Mesendoderm (in vitro differentiated cells): ENCODE data around the gene USF2.
A peak's percentile ranks its signal among the peaks of the same experiment; 100 is the strongest.

Source experiments
- DNase-seq: peaks from one replicate; pipeline ENCODE4 v3.0.0; 2013
- H2AK5ac ChIP-seq: 2 replicates; pipeline ENCODE4 v1.6.1; 2013; ENCODE audit warnings: low read length, inconsistent platforms
- H2BK120ac ChIP-seq: 2 replicates; pipeline ENCODE4 v1.6.1; 2013; ENCODE audit warnings: low read depth, mild to moderate bottlenecking, low read length, moderate library complexity, mixed read lengths
- H2BK15ac ChIP-seq: replicated peaks from 2 replicates; pipeline ENCODE4 v1.6.1; 2013; ENCODE audit warnings: low read depth, mild to moderate bottlenecking, moderate library complexity
- H2BK5ac ChIP-seq: 2 replicates; pipeline ENCODE4 v1.6.1; 2013; ENCODE audit warnings: low read length, inconsistent platforms
- H3K18ac ChIP-seq: 2 replicates; pipeline ENCODE4 v1.6.1; 2013; ENCODE audit warnings: mild to moderate bottlenecking, low read length, mixed read lengths
- H3K23ac ChIP-seq: one replicate; pipeline ENCODE4 v1.6.1; 2013; ENCODE audit warnings: low read length
- H3K27ac ChIP-seq: 2 replicates; pipeline ENCODE4 v1.5.1; 2013; ENCODE audit warnings: low read depth, mild to moderate bottlenecking, inconsistent platforms, low read length, moderate library complexity
- H3K27me3 ChIP-seq: 2 replicates; pipeline ENCODE4 v1.6.1; 2013; ENCODE audit warnings: low read length, control low read depth, mild to moderate bottlenecking, inconsistent platforms; ENCODE audit not compliant: insufficient read depth, poor library complexity
- H3K36me3 ChIP-seq: 2 replicates; pipeline ENCODE4 v1.6.1; 2013; ENCODE audit warnings: low read length, inconsistent platforms; ENCODE audit not compliant: control insufficient read depth, insufficient read depth
- H3K4ac ChIP-seq: one replicate; pipeline ENCODE4 v1.6.1; 2013; ENCODE audit warnings: low read depth, mild to moderate bottlenecking, low read length, moderate library complexity
- H3K4me1 ChIP-seq: 2 replicates; pipeline ENCODE4 v1.6.1; 2013; ENCODE audit warnings: low read depth, low read length, inconsistent platforms; ENCODE audit not compliant: control insufficient read depth
- H3K4me2 ChIP-seq: 2 replicates; pipeline ENCODE4 v1.6.1; 2013; ENCODE audit warnings: low read length
- H3K4me3 ChIP-seq: 2 replicates; pipeline ENCODE4 v1.5.1; 2013; ENCODE audit warnings: mild to moderate bottlenecking, low read length
- H3K56ac ChIP-seq: one replicate; pipeline ENCODE4 v1.6.1; 2013; ENCODE audit warnings: low read length
- H3K79me1 ChIP-seq: 2 replicates; pipeline ENCODE4 v1.6.1; 2013; ENCODE audit warnings: low read length, inconsistent platforms
- H3K79me2 ChIP-seq: 2 replicates; pipeline ENCODE4 v1.6.1; 2013; ENCODE audit warnings: mild to moderate bottlenecking, low read length; ENCODE audit not compliant: control insufficient read depth, insufficient read depth
- H3K9ac ChIP-seq: 2 replicates; pipeline ENCODE4 v1.6.1; 2013; ENCODE audit warnings: low read length, inconsistent platforms
- H4K5ac ChIP-seq: one replicate; pipeline ENCODE4 v1.6.1; 2013; ENCODE audit warnings: low read length
- H4K8ac ChIP-seq: one replicate; pipeline ENCODE4 v1.6.1; 2013; ENCODE audit warnings: low read depth, mild to moderate bottlenecking, control low read depth, low read length, moderate library complexity
- WGBS: extraction: QIAGEN DNeasy Blood & Tissue Kit; methylation state at CpG from one replicate; pipeline ENCODE4 v1.1.7; 2013; ENCODE audit warnings: low lambda C conversion rate, missing lambda C conversion rate; ENCODE audit not compliant: insufficient coverage; ENCODE audit errors: extremely low coverage; 5-methylcytosine and 5-hydroxymethylcytosine counted together

USF2 gene

DNA sequence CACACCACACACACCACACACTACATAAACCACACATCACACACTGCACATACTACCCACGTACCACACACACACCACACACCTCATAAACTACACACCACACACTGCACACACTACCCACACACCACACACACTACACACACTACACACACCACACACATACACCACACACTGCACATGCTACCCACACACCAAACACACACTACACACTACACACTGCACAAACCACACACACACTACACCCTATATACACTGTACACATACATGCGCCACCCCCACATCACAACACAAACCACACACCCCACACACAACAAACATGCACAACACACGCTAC is 28.7 kb downstream of the USF2 start:
- no peak for DNase-seq
- Histone ChIP-seq H3K27ac (no peak overlapping the region), H4K8ac (no peak overlapping the region), H3K27me3 (no peaks in the 10 kb centered on the region), H3K18ac (no peak overlapping the region), H2BK5ac (no peak overlapping the region), H3K56ac (no peak overlapping the region), H3K79me1 (no peaks in the 10 kb centered on the region), H2BK15ac (no peak overlapping the region), H3K79me2 (no peaks in the 10 kb centered on the region), H3K4me3 (no peak overlapping the region), H3K4ac (no peak overlapping the region), H2AK5ac (peak overlapping the region; percentile 25), H3K23ac (no peak overlapping the region), H3K4me2 (no peak overlapping the region), H2BK120ac (no peak overlapping the region), H3K4me1 (no peaks in the 10 kb centered on the region), H4K5ac (no peak overlapping the region), H3K36me3 (no peaks in the 10 kb centered on the region), H3K9ac (no peak overlapping the region)
- WGBS: 100% methylated on average over 2 of the region's 3 CpGs

DNA sequence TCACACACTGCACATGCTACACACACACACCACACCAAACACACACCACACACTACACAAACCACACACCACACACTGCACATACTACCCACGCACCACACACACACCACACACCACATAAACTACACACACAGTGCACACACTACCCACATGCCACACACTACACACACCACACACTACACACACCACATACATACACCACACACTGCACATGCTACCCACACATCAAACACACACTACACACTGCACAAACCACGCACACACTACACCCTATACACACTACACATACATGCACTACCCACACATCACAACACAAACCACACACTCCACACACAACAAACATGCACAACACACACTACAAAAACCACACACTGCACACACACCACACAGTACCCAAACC is 29.2 kb downstream of the USF2 start:
- Histone ChIP-seq H2BK120ac (no peak overlapping the region), H3K4me2 (no peak overlapping the region), H3K27ac (no peak overlapping the region), H3K4me3 (no peak overlapping the region), H2AK5ac (no peak overlapping the region), H3K18ac (no peak overlapping the region), H2BK5ac (no peak overlapping the region), H3K9ac (no peak overlapping the region), H3K23ac (no peak overlapping the region), H2BK15ac (no peak overlapping the region), H3K79me1 (no peaks in the 10 kb centered on the region), H3K4me1 (no peaks in the 10 kb centered on the region), H3K79me2 (no peaks in the 10 kb centered on the region), H4K8ac (no peak overlapping the region), H3K4ac (no peak overlapping the region), H4K5ac (no peak overlapping the region), H3K36me3 (no peaks in the 10 kb centered on the region), H3K27me3 (no peaks in the 10 kb centered on the region), H3K56ac (no peak overlapping the region)
- 100% methylated on average over 2 of the region's 2 CpGs for WGBS
- DNase-seq: no peak

DNA sequence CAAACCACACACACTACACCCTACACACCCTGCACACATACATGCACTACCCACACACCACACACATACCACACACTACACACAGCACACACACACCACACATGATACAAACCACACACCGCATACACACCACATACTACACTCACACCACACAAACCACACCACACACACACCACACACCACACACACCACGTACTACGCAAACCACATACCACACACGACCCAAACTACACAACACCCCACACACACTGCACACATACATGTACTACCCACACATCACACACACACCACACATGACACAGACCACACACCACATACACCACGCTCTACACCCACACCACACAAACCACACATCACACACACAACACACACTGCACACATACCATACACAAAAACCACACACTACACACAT is 29.8 kb downstream of the USF2 start:
- H2BK5ac ChIP-seq: no peak overlapping the region
- no peak overlapping the region for H2AK5ac ChIP-seq
- no peak overlapping the region for H2BK15ac ChIP-seq
- no peaks in the 10 kb centered on the region for H3K36me3 ChIP-seq
- H4K8ac ChIP-seq: no peak overlapping the region
- no peak overlapping the region for H3K18ac ChIP-seq
- no peak overlapping the region for H3K4me2 ChIP-seq
- H3K27ac ChIP-seq: no peak overlapping the region
- no peaks in the 10 kb centered on the region for H3K4me1 ChIP-seq
- H3K4me3 ChIP-seq: no peak overlapping the region
- no peak overlapping the region for H2BK120ac ChIP-seq
- no peak overlapping the region for H4K5ac ChIP-seq
- no peak for DNase-seq
- no peaks in the 10 kb centered on the region for H3K79me2 ChIP-seq
- no peaks in the 10 kb centered on the region for H3K27me3 ChIP-seq
- WGBS: 100% methylated on average over 5 of the region's 5 CpGs
- no peak overlapping the region for H3K56ac ChIP-seq
- no peaks in the 10 kb centered on the region for H3K79me1 ChIP-seq
- H3K9ac ChIP-seq: no peak overlapping the region
- H3K23ac ChIP-seq: no peak overlapping the region
- H3K4ac ChIP-seq: no peak overlapping the region

DNA sequence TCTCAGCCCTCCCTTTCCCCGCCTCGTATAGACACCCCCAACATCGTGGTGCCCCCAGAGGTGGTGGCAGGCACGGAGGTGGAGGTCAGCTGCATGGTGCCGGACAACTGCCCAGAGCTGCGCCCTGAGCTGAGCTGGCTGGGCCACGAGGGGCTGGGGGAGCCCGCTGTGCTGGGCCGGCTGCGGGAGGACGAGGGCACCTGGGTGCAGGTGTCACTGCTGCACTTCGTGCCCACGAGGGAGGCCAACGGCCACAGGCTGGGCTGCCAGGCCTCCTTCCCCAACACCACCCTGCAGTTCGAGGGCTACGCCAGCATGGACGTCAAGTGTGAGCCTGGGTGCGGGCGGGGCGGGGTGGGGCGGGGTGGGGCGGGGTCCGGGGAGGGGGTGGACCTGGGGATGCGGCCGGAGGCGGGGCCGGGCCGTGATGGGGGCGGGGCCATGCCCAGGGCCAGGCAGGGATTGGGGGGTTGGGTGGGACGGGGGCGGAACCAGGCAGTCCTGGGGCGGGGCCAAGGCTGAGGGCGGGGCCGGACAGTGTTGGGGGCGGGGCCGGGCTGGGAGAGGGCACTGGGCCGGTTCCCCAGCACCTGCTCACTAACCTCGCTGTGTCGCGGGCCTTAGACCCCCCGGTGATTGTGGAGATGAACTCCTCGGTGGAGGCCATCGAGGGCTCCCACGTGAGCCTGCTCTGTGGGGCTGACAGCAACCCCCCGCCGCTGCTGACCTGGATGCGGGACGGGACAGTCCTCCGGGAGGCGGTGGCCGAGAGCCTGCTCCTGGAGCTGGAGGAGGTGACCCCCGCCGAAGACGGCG is 31.0 kb downstream of the USF2 start:
- H3K4me2 ChIP-seq: no peak overlapping the region
- H3K27ac ChIP-seq: no peak overlapping the region
- H3K36me3 ChIP-seq: no peaks in the 10 kb centered on the region
- peak; percentile 43 for DNase-seq
- no peak overlapping the region for H2AK5ac ChIP-seq
- no peak overlapping the region for H3K4me3 ChIP-seq
- H3K56ac ChIP-seq: no peak overlapping the region
- H3K23ac ChIP-seq: no peak overlapping the region
- no peak overlapping the region for H2BK15ac ChIP-seq
- no peak overlapping the region for H4K8ac ChIP-seq
- no peak overlapping the region for H3K18ac ChIP-seq
- H4K5ac ChIP-seq: no peak overlapping the region
- H3K27me3 ChIP-seq: no peaks in the 10 kb centered on the region
- no peak overlapping the region for H3K4ac ChIP-seq
- H3K9ac ChIP-seq: no peak overlapping the region
- H2BK120ac ChIP-seq: no peak overlapping the region
- H3K79me2 ChIP-seq: no peaks in the 10 kb centered on the region
- no peaks in the 10 kb centered on the region for H3K79me1 ChIP-seq
- H2BK5ac ChIP-seq: no peak overlapping the region
- no CpG with 5 or more reads among the region's 55 CpGs for WGBS
- H3K4me1 ChIP-seq: no peaks in the 10 kb centered on the region

DNA sequence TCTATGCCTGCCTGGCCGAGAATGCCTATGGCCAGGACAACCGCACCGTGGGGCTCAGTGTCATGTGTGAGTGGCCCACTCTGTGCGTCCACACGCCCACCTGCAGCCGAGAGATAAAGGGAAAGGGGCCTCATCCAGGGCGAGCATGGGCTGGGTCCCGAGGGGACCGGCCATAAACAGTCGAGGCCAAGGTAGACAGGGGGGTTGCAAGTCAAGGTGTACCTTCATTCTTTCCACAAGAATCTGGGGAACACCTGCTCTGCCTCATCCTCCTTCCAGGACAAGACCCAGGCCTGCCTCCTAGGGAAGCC is 31.5 kb downstream of the USF2 start:
- H3K18ac ChIP-seq: no peak overlapping the region
- H3K36me3 ChIP-seq: no peaks in the 10 kb centered on the region
- H3K4ac ChIP-seq: no peak overlapping the region
- no peak overlapping the region for H2AK5ac ChIP-seq
- no peak overlapping the region for H3K23ac ChIP-seq
- H2BK5ac ChIP-seq: no peak overlapping the region
- no peaks in the 10 kb centered on the region for H3K27me3 ChIP-seq
- no peaks in the 10 kb centered on the region for H3K79me1 ChIP-seq
- H2BK120ac ChIP-seq: no peak overlapping the region
- no peak overlapping the region for H3K27ac ChIP-seq
- DNase-seq: no peak
- no peaks in the 10 kb centered on the region for H3K4me1 ChIP-seq
- no peak overlapping the region for H3K4me3 ChIP-seq
- no peak overlapping the region for H4K8ac ChIP-seq
- WGBS: no CpG with 5 or more reads among the region's 10 CpGs
- no peak overlapping the region for H2BK15ac ChIP-seq
- no peak overlapping the region for H3K4me2 ChIP-seq
- H3K79me2 ChIP-seq: no peaks in the 10 kb centered on the region
- H3K56ac ChIP-seq: no peak overlapping the region
- no peak overlapping the region for H3K9ac ChIP-seq
- no peak overlapping the region for H4K5ac ChIP-seq

DNA sequence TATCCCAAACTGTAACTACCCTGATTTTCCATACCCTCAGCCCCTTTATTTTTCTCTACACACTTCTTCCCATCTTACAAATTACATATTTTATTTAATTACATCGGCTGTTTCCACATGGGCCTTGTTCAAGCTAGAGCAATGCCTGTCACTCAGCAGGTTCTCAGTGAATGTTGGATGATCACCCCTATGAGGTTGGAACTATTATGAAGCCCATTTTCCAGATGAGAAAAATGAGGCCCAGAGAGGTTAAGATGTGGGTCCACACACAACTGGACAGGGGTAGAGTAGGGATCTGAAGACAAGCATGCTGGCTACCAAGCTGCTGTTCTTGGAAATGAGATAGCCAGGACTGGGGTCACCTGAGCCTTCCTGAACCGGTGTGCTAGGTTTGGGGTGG is 33.2 kb downstream of the USF2 start:
- no peak overlapping the region for H3K27ac ChIP-seq
- no peak overlapping the region for H2AK5ac ChIP-seq
- no peaks in the 10 kb centered on the region for H3K79me1 ChIP-seq
- no peak overlapping the region for H3K4me2 ChIP-seq
- no peak overlapping the region for H3K4ac ChIP-seq
- H3K56ac ChIP-seq: no peak overlapping the region
- no peaks in the 10 kb centered on the region for H3K4me1 ChIP-seq
- no peak overlapping the region for H4K5ac ChIP-seq
- H2BK15ac ChIP-seq: no peak overlapping the region
- no peaks in the 10 kb centered on the region for H3K27me3 ChIP-seq
- H3K79me2 ChIP-seq: no peaks in the 10 kb centered on the region
- H2BK120ac ChIP-seq: no peak overlapping the region
- no peak overlapping the region for H2BK5ac ChIP-seq
- DNase-seq: no peak
- WGBS: 100% methylated on average over 1 of the region's 2 CpGs
- H4K8ac ChIP-seq: no peak overlapping the region
- H3K9ac ChIP-seq: no peak overlapping the region
- no peak overlapping the region for H3K18ac ChIP-seq
- no peaks in the 10 kb centered on the region for H3K36me3 ChIP-seq
- no peak overlapping the region for H3K23ac ChIP-seq
- H3K4me3 ChIP-seq: no peak overlapping the region
